ENCODE results near the gene ETFA. TPM values are rescaled to one million over a fixed set of nuclear protein-coding genes. Genes with fewer than 3 reads are reported as not detected.

Gene ETFA
- total and polyA plus RNA-seq, 2 of the 8 experiments (the other 6 are each of a cell fraction or from before 2014, with no cell fraction given) = 60.9 to 90.0 TPM

DNA sequence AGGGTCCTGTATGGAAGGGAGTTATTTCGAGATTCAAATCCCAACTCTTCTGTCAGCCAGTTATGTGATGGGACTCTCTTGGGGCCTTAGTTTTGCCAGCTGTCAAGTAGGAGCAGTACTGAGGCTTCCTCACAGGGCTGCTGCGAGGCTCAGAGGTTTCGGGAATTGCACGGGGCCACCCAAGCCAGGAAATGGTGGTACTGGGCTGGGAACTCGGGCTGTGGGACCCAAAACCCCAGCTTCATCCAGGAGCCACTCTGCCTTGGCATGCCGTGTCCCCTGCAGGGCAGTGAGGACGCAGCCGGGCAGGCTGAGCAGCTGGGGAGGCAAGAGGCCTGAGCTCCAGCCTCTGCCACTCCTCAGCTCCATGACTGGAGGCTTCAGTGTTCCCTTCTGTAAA lies 118.6 kb downstream of the ETFA start (continued):
- TF ChIP-seq JUND (IDR thresholded peaks at IDR 0.05; ENCODE audit: low read length) (no peak), SIX5 (IDR thresholded peaks at IDR 0.05; ENCODE audit: low read depth, low read length) (no peak), POLR2A (IDR thresholded peaks at IDR 0.05; ENCODE audit: control extremely low read depth in 1 of 2, low read depth in 2 of 2, low read length in 2 of 2) (no peak), EGR1 (IDR thresholded peaks at IDR 0.05; ENCODE audit: borderline replicate concordance, low read depth, low read length) (no peak), GABPA (IDR thresholded peaks at IDR 0.05; ENCODE audit: borderline replicate concordance, insufficient read depth, low read length) (no peak)

Data from H1 (cell line).